Ramos (cell line): ENCODE measurements around the gene NXN.
"Not testable (repeated sequence)": the region's sequence is repeated elsewhere in the genome, so short reads cannot be mapped to it uniquely, and the experiment has no call there.

ENCODE experiments used
- in situ Hi-C: fragments of 300-500 bp; cut with MboI; formaldehyde crosslinking; loops from one replicate; pipeline ENCODE4 v1.14.3; 2022; ENCODE audit warnings: low sequenced_read_pairs; ENCODE audit not compliant: unreplicated experiment

NXN gene

GRCh38 chr17:958712-959451 lies 20.7 kb downstream of the NXN start:
- in situ Hi-C loops, result no loop called here

DNA sequence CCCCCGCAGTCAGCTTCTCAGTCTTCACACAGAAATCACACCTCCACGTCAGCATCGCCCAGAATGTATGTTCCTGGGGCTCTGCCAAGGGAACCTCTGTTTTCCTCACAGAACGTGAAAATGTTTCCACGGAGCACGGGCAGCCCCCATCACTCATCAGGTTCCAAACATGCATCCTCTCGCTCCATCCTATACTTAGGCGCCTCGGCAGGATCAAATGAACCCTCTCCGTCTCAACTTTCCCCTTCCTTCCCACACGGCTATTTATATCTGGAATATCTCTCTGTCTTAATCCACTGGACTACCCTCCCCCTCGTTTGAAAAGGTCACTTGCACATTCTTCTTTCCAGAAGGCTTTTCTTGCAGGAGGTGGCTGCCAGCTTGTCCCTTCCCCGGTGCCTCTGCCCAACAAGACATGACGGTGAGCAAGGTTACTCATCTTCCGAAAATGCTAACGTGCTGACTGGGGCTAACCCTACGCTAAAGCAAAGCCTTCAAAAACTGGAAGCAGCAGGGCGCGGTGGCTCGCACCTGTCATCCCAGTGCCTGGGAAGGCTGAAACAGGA lies 21.6 kb downstream of the NXN start:
- in situ Hi-C loops, result no loop called here

- in situ Hi-C loops, result no loop called here
Measured at GRCh38 chr17:956905-957304, 22.7 kb downstream of the NXN start.

DNA sequence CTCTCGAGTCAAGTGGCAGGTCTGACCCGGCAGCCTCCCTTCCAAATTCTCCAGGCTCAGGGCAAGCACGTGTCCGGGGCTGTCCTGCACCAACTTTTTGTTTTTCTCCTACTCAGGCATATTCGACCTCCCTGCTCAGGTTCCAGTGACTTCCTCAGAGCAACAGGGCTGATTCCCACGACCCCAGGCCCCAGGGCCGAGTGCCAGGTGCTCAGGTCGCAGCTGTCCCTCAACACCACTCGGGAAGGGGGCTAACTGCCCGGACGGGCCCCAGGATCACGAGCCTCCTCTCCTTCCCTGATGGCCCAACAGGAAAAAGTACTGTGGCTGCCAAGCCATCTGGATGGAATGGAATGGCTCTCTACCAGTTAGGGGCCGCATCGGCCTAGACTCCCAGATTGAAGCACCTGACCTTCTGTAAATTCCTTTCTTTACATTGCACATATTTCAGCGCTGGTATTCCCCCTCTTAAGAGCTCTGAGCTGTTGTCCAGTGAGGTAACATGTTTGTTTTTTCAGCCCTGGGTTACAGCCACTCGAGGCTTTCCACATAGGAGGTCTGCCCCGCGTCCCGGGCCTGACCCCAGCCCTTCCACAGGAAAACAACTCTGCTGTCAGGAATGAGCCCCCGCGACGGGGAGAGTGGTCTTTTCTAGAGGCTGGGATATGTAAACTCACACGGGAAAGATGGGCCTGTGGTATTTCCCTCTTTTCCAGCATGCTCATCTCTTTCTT lies 25.0 kb downstream of the NXN start:
- in situ Hi-C loops, result no loop called here

DNA sequence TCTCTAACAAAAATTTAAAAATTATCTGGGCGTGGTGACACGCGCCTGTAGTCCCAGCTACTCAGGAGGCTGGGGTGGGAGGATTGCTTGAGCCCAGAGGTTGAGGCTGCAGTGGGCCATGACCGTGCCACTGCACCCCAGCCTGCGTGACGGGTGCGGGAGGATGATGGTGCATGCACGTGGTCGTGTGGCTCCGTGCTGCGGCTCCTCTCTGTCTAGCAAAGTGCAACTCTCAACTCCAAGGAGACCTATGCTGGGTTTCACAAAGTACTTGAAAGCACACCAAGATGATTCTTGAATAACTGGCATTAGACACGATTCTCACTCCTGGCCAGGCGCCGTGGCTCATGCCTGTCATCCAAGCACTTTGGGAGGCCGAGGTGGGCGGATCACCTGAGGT lies 25.8 kb downstream of the NXN start:
- in situ Hi-C loops, result no loop called here

- in situ Hi-C loops, result not testable (repeated sequence)
Measured at GRCh38 chr17:952592-952991, 27.0 kb downstream of the NXN start.

GRCh38 chr17:951325-952132 lies 28.0 kb downstream of the NXN start:
- in situ Hi-C loops, result no loop called here

- in situ Hi-C loops, result no loop called here
Measured at GRCh38 chr17:949623-950303, 29.8 kb downstream of the NXN start.

- in situ Hi-C loops, result no loop called here
Measured at GRCh38 chr17:948284-948852, 31.2 kb downstream of the NXN start.

GRCh38 chr17:946510-947236 lies 32.9 kb downstream of the NXN start:
- in situ Hi-C loops, result no loop called here

GRCh38 chr17:945672-946071 lies 33.9 kb downstream of the NXN start:
- in situ Hi-C loops, result no loop called here

DNA sequence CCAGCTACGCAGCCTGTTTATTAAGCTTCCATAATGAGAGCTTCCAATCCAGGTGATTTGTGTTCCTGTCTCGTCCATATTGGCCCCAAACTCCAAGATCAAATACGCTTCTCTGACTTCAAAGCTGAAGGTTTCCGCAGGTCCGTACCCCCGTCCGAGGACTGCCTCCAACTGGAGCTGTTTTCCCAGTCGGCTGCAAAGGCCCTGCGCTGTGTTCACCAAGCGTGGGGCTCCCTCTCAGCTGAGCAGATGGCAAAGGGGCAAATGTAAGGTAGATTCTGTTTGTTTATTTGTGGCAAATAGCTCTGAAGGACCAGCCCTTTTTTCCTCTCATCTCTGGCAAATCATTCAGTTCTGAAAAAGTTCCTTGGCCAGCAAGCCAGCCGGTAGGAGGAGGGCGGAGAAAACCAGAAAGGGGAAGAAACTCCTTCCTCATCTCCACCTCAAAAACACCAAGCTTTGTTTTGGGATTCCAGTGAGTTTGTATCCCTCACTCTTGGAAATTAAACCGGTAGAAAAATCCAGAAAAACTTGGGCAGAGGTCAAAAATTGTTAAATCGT lies 35.2 kb downstream of the NXN start:
- in situ Hi-C loops, result no loop called here

- in situ Hi-C loops, result no loop called here
Measured at GRCh38 chr17:935485-935884, 44.1 kb downstream of the NXN start.

DNA sequence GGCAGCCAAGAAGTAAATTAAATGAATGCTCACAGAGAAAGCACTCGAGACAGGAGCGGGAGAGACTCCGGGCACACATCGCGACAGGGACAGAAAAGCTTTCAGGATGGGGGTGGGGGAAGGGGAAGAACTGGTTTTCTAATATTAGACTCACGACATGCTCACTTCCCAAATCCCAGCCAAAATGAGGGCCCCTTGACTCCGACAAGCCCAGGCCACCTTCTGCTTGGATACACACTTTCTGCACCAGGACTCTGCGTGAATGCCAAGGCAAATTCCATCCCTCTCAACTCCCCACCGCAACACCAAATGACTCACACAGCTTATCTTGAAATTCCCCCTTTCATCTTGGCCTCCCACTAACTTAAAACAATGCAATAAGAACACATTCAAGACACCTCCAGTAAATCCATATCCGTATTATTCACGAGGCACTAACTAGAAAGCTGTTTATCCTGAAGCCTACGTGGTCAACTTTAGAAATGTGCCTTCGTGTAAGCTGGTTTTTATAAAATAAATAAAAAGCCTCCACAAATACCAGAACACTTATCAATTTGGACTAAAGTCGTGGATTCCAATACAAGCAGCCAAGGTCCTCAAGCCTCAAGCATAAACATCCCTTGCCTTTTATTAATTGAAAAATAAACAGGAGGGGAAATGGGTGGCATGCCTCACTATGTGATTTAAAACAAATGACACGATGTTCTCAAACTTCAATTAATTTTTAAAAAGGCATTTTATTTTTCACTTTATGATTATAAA lies 46.1 kb downstream of the NXN start:
- in situ Hi-C loops, result no loop called here

- in situ Hi-C loops, result no loop called here
Measured at GRCh38 chr17:930258-930657, 49.3 kb downstream of the NXN start.

GRCh38 chr17:929586-929985 lies 50.0 kb downstream of the NXN start:
- in situ Hi-C loops, result no loop called here

DNA sequence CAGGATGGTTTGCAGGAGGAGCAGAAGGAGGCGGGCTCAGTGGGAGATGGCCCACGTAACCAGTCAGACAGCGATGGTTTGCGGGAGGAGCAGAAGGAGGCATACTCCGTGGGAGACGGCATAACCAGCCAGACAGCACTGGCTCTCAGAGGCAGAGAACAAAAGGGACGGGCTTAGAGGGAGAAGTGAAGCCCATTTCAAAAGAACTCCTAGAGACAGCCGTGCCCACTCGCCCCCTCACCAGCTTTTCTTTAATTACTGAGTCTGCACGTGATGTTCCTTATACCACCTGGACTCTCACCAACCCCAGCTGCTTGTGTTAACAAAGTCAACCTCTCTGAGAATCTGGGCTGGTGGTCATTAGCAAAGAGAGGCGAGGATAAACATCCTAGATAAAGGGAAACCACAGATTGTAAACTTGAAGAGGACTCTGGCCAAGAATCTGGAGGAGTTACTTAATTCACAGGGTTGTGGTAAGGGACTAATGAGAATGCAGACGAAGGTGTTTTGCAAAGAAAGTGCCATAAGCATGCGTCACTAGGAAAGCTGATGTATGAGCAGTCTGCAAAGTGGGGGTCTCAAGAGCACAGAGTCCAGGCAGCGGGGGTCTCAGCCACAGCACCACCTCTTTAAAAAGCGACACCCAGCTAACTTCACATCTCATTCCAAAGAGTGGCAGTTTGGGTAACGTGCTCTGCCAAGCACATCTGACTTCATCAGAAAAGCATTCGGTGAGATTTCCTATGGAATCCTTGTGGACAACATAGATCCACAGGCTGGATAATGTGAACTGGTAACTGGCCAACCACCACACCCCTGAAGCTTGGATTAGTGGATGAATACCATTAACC lies 51.7 kb downstream of the NXN start:
- in situ Hi-C loops, result no loop called here
